Fibroblast of mammary gland (primary cell): ENCODE measurements around the gene SMPD3.

Experiments
- DNase-seq: peaks from one replicate; pipeline ENCODE4 v3.0.0-alpha.2; 2010; ENCODE audit warnings: low read depth
- H3K4me3 ChIP-seq: 2 replicates; pipeline ENCODE4 v1.5.1; 2011; ENCODE audit warnings: low read depth, mild to moderate bottlenecking, low read length, moderate library complexity; ENCODE audit not compliant: control insufficient read depth
- TF ChIP-seq, protein P1 (sequence below): conservative IDR thresholded peaks from 2 replicates; pipeline ENCODE4 v1.5.1; 2011; ENCODE audit warnings: low read depth, low read length, inconsistent platforms; ENCODE audit not compliant: control insufficient read depth, insufficient read depth

SMPD3 gene

DNA sequence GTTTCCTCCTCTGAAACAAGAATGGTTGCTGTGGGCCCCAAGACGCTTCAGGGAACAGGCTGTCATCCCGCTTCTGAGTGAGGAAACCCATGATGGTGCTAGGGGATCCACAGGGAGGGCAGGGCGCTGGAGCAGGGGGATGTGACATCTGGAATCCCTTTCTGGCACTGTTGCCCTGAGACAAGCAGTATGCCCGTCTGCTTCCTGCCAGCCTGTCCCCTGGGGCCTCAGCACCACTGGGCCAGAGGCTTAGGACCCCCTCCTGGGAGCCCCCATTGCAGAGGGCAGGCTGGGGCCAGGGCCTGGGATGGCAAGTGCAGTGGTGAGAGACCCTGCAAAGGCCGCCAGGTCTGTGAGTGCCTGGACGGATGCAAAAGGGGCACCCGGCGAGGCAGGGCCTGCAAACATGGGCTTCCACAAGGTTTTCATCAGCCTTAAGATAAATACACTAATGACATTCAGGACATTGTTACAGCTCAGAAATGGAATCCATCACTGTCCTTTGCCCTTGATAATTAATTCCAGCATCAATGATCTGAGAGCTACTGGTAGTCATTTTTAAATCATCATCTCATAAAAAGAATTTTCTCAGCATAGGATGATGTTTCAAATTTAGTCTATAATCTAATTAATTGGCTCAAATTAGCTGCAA is 85.9 kb downstream of the SMPD3 start:
- H3K4me3 ChIP-seq, result no peak overlapping the region
- TF ChIP-seq, protein P1, sequence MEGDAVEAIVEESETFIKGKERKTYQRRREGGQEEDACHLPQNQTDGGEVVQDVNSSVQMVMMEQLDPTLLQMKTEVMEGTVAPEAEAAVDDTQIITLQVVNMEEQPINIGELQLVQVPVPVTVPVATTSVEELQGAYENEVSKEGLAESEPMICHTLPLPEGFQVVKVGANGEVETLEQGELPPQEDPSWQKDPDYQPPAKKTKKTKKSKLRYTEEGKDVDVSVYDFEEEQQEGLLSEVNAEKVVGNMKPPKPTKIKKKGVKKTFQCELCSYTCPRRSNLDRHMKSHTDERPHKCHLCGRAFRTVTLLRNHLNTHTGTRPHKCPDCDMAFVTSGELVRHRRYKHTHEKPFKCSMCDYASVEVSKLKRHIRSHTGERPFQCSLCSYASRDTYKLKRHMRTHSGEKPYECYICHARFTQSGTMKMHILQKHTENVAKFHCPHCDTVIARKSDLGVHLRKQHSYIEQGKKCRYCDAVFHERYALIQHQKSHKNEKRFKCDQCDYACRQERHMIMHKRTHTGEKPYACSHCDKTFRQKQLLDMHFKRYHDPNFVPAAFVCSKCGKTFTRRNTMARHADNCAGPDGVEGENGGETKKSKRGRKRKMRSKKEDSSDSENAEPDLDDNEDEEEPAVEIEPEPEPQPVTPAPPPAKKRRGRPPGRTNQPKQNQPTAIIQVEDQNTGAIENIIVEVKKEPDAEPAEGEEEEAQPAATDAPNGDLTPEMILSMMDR, result no peak
- DNase-seq, result no peak

DNA sequence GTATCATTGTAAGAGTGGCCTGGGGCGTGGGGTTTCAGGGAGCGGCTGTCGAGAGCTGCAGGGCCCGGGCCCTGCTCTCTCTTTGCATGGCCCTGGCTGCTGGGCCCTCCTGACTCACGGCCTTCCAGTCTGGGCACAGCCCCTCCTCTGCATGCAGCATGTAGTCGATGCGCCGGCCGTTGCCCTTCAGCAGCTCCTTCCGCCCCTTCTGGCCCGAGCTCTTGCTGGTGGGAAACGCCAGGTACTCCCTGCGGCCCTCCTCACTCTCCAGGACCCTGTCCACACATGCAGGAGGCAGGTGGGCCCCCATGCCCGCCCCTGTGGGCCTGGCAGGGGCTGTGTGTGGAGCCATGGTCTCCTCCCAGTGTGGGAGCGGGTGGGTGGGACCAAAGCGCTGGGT is 86.8 kb downstream of the SMPD3 start:
- DNase-seq, result peak; percentile 31
- TF ChIP-seq, protein P1, result no peak
- no peak overlapping the region for H3K4me3 ChIP-seq

DNA sequence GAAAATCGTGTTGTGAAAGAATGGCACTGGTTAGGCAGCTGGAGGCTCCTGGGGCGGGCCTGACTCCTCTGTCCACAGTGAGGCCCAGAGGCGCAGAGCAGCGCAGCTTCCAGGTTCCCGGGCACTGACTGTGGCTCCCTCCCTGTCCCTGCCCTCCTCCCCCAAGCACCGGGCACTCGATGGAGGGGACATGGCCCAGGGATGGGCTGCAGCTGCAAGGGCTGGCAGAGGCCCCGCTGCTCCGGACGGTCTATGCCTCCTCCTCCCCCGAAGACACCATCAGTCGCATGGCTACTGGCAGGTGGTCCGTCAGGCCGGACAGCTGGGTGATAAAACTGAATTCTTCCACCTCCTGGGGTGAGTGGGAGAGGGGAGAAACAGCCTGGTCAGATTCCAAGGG is 87.4 kb downstream of the SMPD3 start:
- TF ChIP-seq, protein P1, result no peak
- no peak overlapping the region for H3K4me3 ChIP-seq
- DNase-seq, result no peak

DNA sequence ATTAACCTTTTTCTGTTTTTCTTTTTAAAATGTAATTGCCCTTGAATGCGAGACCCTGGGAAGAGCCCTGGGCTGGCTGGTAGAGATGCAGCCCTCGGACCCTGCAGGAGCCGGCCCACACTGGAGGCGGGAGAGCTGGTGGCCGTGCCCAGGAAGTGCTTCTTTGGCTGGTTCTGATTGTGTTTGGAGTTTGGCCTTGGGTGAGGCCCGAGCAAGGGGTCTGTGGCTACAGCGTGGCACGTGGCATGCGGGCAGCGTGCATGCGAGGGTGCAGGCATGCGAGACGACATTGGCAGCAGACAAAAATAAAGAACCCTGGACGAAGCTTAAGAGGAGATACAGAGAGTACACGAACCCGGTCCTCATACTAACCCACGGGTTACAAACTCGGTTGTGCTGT is 87.8 kb downstream of the SMPD3 start:
- no peak for DNase-seq
- TF ChIP-seq, protein P1, result no peak
- no peak overlapping the region for H3K4me3 ChIP-seq

DNA sequence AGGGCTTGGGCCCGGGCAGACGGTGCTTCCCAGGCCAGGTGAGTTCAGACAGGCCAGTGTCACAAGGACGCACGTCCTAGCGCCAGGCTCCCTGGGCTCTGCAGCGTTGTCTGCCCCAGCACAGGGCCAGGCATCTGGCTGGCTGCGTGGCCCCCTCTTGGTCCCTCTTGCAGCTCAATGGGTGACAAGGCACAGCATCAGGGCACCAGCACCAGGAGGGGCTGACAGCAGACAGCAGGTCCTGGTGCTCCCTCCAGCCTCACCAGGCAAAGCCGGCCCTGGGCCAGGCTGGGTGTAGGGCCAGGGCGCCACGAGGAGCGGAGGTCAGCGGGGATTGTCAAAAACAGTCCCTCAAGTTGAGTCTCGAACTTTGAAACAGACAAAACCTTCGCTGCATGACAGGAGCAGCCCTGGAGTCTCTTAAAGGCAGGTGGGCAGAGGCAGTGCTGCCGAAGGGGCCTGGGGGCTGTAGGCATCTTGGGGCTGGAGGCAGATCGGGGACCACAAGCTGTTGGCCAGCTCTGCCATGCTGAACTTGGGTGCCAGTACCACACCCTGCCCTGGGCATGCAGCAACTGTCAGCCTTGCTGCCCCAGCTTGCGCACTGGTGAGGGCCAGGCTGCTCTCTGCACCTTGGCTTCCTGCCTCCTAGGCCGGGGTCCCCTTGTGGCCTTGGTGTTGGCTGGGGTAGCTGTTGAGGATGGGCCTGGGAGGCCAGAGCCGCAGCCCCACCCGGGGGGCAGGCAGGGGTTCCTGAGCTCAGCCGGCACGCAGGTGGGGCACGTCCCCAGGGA is 88.7 kb downstream of the SMPD3 start:
- no peak for DNase-seq
- no peak overlapping the region for H3K4me3 ChIP-seq
- TF ChIP-seq, protein P1, result no peak

DNA sequence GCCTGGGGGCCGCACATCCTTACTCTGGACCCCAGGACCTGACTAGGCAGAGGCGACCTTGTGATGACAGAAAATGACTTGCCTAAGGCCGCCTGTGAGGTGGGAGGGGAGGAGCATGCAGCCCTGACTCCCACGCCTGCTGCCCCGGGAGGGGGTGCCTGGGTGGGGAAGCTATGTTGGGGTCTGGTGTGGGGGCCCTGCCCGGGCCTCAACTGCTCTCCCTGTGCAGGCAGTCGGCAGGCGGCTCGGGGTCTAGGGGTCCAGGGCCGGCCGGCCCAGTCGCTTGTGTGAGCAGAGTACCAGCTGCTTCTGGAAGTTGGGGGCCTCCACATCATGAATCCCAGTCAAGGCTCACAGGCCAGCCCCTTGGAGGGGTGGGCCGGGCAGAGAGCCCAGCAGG is 89.4 kb downstream of the SMPD3 start:
- TF ChIP-seq, protein P1, result no peak
- DNase-seq, result no peak
- H3K4me3 ChIP-seq, result no peak overlapping the region
